Fibroblast of pulmonary artery (primary cell): ENCODE data around the gene UTP11.
A peak's percentile ranks its signal among the peaks of the same experiment; 100 is the strongest.

Experiments used
- DNase-seq: peaks from one replicate; pipeline ENCODE4 v3.0.0-alpha.2; 2010; ENCODE audit warnings: low read depth
- H3K4me3 ChIP-seq: replicated peaks from 2 replicates; pipeline ENCODE4 v1.5.1; 2011; ENCODE audit warnings: low read depth, mild to moderate bottlenecking, control low read depth, low read length, moderate library complexity
- TF ChIP-seq, protein P1 (sequence below): IDR thresholded peaks from 2 replicates; pipeline ENCODE4 v1.5.1; 2011; ENCODE audit warnings: mild to moderate bottlenecking, control low read depth, low read length, inconsistent platforms; ENCODE audit errors: missing control alignments

The UTP11 gene

DNA sequence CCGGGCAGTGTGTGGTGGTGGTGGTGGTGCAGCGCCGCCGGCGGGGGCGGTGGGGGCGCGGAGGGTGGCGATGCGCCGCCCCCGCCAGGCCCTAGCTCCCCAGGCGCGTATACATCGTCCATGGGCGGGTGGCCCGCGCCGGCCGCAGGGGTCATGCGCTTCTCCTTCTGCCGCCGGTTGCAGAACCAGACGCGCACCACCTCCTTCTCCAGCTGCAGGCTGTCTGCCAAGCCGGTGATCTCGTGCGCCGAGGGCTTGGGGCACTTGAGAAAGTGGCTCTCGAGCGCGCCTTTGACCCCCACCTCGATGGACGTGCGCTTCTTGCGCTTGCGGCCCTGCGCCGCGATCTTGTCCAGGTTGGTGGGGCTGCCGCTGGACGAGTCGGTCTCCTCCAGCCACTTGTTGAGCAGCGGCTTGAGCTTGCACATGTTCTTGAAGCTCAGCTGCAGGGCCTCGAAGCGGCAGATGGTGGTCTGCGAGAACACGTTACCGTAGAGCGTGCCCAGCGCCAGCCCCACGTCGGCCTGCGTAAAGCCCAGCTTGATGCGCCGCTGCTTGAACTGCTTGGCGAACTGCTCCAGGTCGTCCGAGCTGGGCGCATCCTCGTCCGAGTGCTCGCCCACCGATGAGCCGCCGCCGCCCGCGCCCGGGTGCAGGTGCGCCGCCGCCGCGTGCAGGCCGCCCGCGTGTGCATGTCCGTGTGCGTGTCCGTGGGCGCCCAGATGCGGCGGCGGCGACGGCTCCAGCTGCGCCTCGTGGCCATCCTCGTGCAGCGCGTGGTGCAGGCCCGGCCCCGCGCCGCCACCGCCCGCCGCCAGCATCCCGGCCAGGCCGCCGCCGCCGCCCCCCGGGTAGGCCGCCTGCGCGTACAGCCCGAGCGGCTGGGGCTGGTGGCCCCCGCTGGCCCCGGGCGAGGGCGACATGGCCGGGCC lies 33.1 kb downstream of the UTP11 start:
- H3K4me3 ChIP-seq = no peak overlapping the region
- TF ChIP-seq, protein P1, sequence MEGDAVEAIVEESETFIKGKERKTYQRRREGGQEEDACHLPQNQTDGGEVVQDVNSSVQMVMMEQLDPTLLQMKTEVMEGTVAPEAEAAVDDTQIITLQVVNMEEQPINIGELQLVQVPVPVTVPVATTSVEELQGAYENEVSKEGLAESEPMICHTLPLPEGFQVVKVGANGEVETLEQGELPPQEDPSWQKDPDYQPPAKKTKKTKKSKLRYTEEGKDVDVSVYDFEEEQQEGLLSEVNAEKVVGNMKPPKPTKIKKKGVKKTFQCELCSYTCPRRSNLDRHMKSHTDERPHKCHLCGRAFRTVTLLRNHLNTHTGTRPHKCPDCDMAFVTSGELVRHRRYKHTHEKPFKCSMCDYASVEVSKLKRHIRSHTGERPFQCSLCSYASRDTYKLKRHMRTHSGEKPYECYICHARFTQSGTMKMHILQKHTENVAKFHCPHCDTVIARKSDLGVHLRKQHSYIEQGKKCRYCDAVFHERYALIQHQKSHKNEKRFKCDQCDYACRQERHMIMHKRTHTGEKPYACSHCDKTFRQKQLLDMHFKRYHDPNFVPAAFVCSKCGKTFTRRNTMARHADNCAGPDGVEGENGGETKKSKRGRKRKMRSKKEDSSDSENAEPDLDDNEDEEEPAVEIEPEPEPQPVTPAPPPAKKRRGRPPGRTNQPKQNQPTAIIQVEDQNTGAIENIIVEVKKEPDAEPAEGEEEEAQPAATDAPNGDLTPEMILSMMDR = no peak
- no peak for DNase-seq

DNA sequence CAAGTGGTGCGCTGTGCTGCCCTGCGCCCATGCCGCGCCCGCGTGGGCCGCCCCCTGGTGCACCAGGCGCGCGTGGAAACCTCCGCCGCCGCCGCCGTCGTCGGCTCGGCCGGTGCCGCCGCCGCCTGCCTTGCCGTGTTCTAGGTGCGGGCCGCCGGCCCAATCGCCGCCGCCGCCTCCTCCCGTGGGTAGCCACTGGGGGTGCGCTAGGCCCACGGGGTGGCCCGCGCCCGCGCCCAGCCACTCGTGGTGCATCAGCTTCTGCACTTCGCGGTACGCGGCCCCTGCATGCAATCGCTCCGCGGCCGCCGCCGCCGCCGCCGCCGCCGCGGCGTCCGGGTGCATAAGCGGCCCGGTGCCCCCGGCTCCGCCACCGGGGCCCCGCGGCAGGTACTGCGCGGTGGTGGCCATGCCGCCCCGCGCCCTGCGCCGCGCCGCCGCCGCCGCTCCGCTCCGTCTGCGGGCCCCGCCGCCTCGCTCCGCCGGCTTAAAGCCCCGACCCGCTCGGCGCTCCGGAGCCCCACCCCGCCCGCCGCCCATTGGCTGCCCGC lies 33.9 kb downstream of the UTP11 start, which contains the start of gene POU3F1:
TSS of gene POU3F1 (minus strand) at position 461 of the 551 bp plus-strand sequence. CDS start at position 411, 50 bp downstream.
- peak within 1 kb of the TSS; percentile 50 for H3K4me3 ChIP-seq
- no peak for DNase-seq
- TF ChIP-seq, protein P1 = no peak

DNA sequence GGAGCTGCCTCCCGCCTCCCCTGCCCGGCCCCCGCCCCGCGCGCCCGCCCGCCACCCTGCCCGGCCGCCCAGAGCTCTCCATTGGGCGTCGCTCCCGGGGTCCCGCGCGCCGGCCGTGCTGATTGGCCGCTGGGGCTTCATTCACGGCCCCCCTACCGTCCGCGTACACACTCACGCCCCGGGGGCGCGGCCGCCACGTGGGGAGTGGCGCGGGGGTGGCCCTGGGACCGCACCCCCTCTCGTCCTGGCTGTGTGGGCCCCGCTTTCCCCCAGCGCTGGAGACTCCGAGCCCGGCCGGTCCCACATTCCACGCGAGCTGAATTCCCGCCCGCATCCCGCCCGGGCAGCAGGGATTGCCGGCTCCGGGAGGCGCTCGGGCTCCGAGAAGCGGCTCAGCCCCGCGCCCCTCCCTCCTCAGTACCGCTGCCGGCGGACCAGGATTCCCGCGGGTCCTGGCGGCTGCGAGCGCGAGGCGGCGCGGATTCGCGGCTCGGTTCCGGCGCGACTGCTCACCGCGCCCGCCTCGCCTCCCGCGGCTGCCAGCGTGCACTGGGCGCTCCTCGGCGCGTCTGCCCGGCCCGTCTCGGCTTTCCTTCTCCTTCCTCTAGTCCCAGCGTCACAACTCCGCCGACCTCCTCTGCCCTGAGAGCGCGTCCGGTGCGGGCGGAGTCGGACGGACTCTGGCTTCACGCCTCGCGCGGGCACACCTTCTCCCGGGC lies 34.5 kb downstream of the UTP11 start:
- TF ChIP-seq, protein P1 = no peak
- peak; percentile 71 for DNase-seq

DNA sequence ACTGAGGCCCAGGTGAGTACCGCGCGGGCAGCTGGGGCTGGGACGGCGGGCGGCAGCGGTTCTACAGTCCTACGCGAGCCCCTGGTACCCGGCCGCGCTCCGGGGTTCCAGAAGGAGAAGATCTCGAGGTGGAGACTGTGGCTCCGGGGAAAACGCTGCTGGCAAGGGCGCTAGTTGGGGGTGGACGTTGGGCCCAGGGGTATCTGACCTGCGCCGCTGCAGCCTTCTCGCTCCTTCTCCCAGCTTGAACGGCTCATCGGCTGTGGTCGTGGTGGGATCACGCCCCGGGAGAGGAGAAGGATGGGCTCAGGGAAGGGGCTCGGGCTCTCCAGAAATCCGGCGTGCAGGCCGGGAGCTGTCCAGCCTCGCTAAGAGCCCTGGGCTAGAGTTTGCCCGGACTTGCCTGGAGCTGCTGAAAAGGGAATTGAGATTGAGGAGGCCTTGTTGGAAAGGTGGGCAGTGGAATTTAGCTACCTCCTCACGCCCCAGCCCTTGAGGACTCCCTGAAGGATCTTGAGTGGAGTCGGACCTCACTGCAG lies 35.1 kb downstream of the UTP11 start:
- peak overlapping the region; percentile 50 for H3K4me3 ChIP-seq
- DNase-seq = peak; percentile 49

More for the DNA sequence above, 34.5 kb downstream of the UTP11 start:
- H3K4me3 ChIP-seq = peak overlapping the region; percentile 50

DNA sequence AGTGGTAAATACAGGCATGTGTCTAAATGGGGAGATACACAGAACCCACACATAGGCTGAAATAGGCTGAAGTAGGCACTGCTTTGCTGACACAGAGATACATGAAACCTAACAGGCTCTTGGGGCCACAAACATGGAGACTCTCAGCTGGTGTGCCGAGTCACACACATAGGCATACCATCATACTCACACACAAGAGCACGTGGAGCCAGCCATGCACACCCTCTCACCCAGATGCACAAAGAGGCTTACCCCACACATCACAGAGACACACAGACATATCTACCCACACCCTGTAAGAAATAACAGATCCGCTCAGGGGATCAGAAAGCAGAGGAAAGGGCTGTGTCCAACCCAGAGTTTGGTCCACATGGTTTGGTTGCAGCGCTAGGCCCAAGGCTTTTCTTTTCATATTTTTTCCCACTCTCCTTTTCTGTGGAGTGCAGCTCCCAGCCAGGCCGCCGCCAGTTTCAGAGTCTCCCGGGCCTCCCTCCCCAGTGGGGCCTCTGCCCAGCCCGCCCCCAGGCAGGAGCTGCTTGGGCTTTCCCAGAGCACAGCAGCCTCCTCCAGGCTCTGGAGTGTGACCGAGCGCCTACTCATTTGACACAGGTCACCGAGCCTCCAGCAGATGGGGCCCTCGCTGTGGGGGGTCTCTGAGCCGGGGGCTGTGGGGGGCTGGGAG lies 38.0 kb downstream of the UTP11 start:
- TF ChIP-seq, protein P1 = no peak
- no peak overlapping the region for H3K4me3 ChIP-seq
- no peak for DNase-seq

More for the DNA sequence above, 35.1 kb downstream of the UTP11 start:
- TF ChIP-seq, protein P1 = no peak

DNA sequence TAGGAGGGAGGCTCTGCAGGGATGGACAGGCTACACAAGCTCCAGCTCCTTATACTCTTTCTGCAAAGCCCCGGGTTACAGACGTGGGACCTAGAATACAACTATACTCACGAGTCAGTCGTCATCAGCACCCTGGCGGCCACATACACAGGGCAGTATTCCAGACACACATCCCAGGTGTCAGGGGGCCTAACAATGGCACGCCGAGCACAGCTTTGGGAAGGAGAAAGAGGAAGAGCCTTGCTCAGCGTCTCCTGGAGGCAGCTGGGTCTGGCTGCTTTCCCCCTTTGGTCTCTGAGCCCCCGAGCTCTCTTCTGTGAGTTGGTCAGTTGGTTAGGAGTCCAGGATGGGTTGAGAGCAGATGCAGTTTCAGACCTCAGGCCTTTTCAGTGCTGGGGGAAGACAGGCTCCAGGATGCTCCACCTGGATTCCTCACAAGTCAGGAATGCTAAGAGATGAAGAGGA lies 38.6 kb downstream of the UTP11 start:
- H3K4me3 ChIP-seq = no peak overlapping the region
- no peak for DNase-seq
- TF ChIP-seq, protein P1 = no peak
